Non-pigmented ciliary epithelial cell (primary cell): Measurements from ENCODE around the gene TIMM10B.
"Not testable (repeated sequence)": the region's sequence is repeated elsewhere in the genome, so short reads cannot be mapped to it uniquely, and the experiment has no call there.

Source experiments
- DNase-seq: peaks from one replicate; pipeline ENCODE4 v3.0.0-alpha.2; 2010; ENCODE audit warnings: low read depth

Gene TIMM10B

DNA sequence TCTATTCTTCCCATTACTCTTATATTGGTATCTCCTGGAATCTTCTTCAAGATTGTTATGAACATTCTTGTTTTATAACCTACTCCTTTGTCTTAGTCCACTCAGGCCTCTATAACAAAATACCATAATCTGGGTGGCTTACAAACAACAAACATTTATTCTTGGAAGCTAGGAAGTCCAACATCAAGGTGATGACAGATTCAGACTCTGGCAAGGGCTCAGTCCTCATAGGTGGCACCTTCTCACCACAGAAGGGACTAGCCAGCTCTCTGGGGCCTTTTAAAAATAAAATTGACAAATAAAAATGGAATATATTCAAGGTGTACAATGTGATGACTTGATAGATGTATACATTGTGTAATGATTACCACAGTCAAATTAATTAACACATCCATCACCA lies 35.6 kb downstream of the TIMM10B start:
- DNase-seq = no peak

DNA sequence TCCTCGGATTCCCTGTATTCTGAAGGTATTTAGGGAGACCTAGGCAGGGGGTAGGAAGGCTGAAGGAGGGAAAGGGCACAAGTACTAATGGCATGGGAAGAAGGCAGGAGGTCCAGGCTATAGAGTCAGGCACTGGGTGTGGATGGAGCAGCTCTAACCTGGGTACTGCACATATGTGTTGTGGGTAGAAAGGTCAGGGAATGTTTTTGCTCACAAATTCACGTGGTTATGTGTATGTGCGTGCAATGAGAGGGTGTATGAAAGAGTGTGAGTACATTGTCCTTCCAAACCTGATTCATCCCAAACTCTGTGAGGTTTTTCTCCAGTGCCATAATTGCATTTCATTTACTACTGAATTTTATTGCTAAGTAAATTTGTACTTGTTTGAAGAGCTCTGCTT lies 39.0 kb downstream of the TIMM10B start:
- no peak for DNase-seq

DNA sequence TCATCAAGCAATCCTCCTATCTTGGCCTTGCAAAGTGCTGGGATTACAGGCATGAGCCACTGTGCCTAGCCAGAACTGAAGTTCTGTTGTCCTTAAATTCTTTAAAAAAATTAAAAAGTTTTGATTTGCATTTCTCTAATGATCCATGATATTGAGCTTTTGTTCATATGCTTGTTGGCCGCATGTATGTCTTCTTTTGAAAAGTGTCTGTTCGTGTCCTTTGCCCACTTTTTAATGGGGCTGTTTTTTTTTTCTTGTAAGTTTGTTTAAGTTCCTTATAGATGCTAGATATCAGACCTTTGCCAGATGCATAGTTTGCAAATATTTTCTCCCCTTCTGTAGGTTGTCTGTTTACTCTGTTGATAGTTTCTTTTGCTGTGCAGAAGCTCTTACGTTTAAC lies 40.6 kb downstream of the TIMM10B start:
- not testable (repeated sequence) for DNase-seq

DNA sequence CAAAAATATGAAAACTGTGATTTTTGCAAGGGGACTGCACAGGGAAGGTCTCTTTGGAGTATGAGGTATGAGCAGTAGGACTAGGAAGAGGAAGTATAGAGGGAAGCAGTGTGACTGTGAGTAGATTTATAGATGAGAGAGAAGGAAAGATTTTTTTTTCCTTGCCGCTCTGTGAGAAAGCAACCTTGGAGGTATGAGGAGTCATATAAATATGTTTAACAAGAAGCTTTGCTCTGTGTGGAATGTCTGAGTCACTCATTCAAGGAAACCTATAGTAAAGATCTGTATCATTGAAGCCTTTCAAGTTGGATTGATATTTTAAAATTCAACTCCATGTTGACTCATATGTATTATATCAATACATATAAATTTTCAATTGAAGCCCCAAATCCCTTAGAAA lies 42.0 kb downstream of the TIMM10B start:
- DNase-seq = peak; percentile 52

DNA sequence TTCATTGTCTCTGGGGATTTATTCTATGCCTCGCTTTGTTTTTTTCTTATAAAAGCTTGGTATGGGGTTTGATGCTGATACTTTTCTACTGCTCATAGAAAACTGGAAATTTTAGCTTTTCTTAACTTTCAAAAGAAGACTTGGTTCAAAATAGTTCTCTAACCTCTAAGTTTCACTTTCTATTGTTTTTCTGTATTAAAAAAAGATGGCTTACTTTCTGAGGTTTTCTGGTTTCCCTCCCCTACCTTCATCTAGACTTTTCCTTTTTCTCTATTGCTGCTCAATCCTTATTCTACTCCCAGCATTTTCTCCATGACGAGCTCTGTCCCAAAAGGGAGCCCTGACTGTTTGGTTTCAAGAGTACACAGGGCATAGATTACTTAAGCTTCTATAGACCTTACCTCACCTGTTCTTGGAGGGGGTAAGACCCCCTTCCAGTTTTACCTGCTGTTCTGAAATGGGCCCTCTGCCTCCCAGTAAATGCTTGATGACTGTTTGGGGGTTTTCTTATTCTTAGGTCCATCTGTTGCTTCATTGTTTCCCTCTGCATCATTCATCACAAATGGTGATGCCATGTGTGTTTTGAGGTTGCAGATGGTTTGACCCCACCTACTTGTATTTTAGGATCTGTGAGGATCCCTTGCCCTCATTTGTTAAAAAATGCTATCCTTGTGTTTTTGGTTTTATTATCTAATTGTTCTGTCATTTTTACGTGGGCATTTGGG lies 45.3 kb downstream of the TIMM10B start:
- DNase-seq = no peak

DNA sequence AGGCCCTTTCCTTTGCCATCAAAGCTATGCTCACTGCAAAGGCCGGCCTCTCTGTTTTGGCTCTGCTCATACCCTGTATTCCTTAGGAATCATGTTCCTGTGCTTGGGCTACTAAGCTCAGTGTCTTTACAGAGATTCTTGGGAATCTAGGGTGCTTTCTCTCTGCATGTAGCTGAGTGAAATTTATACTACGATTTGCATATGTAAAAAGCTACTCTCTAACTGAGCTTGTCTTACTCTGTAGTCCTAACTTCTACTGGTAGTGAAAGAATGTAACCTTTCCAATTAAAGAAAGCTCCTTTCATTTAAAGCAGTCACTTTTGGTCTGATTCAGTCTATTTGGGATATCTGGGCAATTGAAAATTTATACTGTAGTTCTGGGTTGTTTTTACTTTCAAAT lies 48.0 kb downstream of the TIMM10B start:
- DNase-seq = no peak

DNA sequence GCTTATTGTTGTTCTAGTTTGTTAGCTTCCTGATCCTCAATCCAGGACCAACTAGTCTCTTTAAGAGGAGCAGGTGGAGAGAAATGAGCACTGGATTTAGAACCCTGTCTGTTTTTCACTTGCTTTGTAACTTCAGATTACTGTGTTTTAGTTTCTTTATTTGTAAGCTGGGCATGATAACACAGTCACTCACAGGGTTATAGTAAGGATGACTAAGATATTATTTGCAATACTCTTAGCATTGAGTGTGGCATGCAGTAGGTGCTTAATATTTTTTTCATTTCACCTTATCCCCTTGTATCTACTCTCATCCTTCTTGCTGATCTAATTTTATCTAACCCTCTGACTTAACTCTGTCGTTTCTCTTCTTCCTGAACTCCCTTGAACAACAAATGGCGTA lies 49.5 kb downstream of the TIMM10B start:
- no peak for DNase-seq

DNA sequence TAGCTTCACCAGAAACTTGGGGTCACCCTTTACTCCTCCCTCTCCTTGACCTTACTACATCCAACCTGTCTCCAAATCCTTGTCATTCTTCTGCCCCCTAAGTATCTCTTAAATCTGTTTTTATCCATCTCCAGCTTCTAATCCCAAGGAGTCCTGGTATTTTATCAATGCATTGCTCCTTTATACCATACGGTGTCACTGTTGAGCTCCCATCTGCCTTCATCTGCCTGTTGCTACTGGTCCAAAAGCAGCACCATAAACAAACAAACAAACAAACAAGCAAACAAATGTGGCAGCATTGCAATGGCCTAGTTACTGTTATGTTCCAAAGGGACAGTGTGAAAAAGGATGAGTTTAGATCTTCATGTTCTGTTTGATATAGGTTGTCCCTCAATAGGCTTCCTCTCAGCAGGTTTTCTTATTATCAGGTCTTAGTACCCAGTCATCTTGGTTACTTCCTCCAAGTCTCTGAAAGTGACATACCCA lies 50.0 kb downstream of the TIMM10B start:
- DNase-seq = no peak
